Measurements from ENCODE around the gene HDAC1. TPM values are rescaled to one million over a fixed set of nuclear protein-coding genes. Genes with fewer than 3 reads are reported as not detected.
"Not testable (repeated sequence)": the region's sequence is repeated elsewhere in the genome, so short reads cannot be mapped to it uniquely, and the experiment has no call there.

The HDAC1 gene
- total and polyA plus RNA-seq, 4 experiments from 2014 or later: 169 to 190 (median 180) TPM

DNA sequence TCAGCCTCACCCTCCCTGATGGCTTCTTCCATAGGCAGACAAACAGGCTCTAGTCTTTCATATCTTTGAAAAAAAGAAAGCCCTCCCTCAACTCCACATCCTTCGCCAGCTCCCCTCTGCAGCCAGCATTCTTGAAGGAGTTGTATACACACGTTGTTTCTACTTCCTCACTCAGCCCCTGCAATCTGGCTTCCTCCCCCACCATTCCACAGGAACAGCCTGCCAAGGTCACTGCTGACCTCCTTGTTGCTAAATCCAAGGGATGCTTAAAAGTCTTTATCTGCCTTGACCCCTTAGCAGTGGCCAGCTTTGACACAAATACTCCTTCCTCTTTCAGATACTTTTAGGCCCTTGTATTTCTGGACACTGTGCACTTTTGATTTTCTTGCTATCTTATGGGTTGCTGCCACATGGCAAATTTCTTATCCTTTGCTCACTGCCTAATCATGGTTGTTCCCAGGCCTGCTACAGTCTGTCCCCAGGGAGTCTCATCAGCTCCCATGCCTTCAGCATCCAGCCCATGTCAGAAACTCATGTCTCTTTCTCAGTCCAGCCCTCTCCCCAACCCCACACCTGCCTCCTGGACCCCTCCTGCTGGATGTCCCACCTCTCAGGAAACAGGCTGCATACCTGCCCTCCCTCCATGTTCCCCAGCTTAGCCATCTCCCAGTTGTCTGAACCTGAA lies 62.1 kb downstream of the HDAC1 start:
- Mint-ChIP-seq H3K4me1 (peaks cover 18 to 48% (median 26%) of the 10 kb centered on the region in 4 donors), H3K36me3 (no peaks in the 10 kb centered on the region), H3K27ac (peak overlapping the region; percentile 19 to 88 (median 48)), H3K9me3 (peaks cover 0 to 1% (median 0%) of the 10 kb centered on the region in 8 donors), H3K4me3 (peak overlapping the region; percentile 30 to 73 (median 61)), H3K27me3 (no peaks in the 10 kb centered on the region)
- peaks cover 26% of the 10 kb centered on the region for H3K4me1 ChIP-seq (ENCODE audit: insufficient read depth, low read length)
- H3K27me3 ChIP-seq (ENCODE audit: insufficient read depth, low read length): no peaks in the 10 kb centered on the region
- ChIA-PET CTCF (ENCODE audit: partially characterized antibody) (interaction anchor here (1.2 to 1.4 kb wide), 2 partner anchors 18 to 105 kb away, joined by 4 to 5 read pairs; no protein-coding TSS in a partner anchor), POLR2A (ENCODE audit: partially characterized antibody) (interaction anchor here (0.5 to 12.7 kb wide), 6 partner anchors 9 to 281 kb away, joined by 3 to 173 read pairs (median 3); partner anchors contain the start of genes MARCKSL1 and TMEM39B)
- no peaks in the 10 kb centered on the region for H3K9me3 ChIP-seq (ENCODE audit: control insufficient read depth in 1 of 2, low read length in 2 of 2)
- no peak for DNase-seq
- H3K27ac ChIP-seq (ENCODE audit: low read depth, low read length): no peak overlapping the region
- H3K4me3 ChIP-seq (ENCODE audit: low read length in 2 of 2): no peak overlapping the region
- intact Hi-C loops (cut with micrococcal nuclease): no loop called here
- no peaks in the 10 kb centered on the region for H3K36me3 ChIP-seq (ENCODE audit: insufficient read depth, low read length)

DNA sequence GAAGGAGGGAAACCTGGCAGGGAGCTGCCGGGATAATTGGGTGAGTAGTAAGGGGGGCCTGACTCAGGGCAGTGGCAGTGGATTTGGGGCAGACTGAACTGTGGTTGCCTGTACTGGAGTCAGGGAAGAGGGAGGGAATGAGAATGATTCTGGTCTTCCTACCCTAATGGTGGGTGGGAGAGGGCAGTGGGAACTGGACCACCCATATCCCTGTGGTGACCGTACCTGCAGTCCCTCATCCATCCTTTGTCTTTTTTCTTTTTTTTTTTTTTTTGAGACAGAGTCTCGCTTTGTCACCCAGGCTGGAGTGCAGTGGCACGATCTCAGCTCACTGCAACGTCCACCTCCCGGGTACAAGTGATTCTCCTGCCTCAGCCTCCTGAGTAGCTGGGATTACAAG lies 63.9 kb downstream of the HDAC1 start:
- POLR2A ChIA-PET (ENCODE audit: partially characterized antibody): interaction anchor here (0.5 to 12.7 kb wide), 3 partner anchors 16 to 281 kb away, joined by 3 to 173 read pairs (median 3); partner anchors contain the start of gene MARCKSL1
- H3K27ac Mint-ChIP-seq: not testable (repeated sequence)

DNA sequence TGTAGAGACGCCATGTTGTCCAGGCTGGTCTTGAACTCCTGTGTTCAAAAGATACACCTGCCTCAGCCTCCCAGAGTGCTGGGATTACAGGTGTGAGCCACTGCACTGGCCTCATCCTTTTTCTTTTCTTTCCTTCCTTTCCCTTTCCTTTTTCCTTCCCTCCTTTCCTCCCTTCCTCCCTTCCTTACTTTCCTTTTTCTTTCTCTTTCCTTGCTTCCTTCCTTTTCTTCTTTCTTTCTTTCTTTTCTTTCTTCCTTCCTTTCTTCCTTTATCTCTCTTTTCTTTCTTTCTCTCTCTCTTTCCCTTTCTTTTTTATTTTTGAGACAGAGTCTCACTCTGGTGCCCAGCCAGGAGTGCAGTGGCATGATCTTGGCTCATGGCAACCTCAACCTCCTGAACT lies 64.6 kb downstream of the HDAC1 start:
- Mint-ChIP-seq H3K27ac (peak overlapping the region in 1 of 7 donors; percentile 10), H3K9me3 (peaks cover 0 to 3% (median 0%) of the 10 kb centered on the region in 8 donors), H3K27me3 (peaks cover 3% of the 10 kb centered on the region in 2 donors), H3K4me1 (peaks cover 12 to 45% (median 23%) of the 10 kb centered on the region in 4 donors), H3K36me3 (no peaks in the 10 kb centered on the region), H3K4me3 (no peak overlapping the region)
- no peak overlapping the region for H3K27ac ChIP-seq (ENCODE audit: low read depth, low read length)
- no peak for DNase-seq
- no peaks in the 10 kb centered on the region for H3K36me3 ChIP-seq (ENCODE audit: insufficient read depth, low read length)
- intact Hi-C loops (cut with micrococcal nuclease): no loop called here
- CTCF ChIA-PET (ENCODE audit: partially characterized antibody): no interaction called here
- H3K4me3 ChIP-seq (ENCODE audit: low read length in 2 of 2): no peak overlapping the region
- H3K9me3 ChIP-seq (ENCODE audit: control insufficient read depth in 1 of 2, low read length in 2 of 2): no peaks in the 10 kb centered on the region
- POLR2A ChIA-PET (ENCODE audit: partially characterized antibody): interaction anchor here (12.7 kb wide), 1 partner anchor 20 kb away, joined by 173 read pairs; the partner anchor contains the start of gene MARCKSL1
- no peaks in the 10 kb centered on the region for H3K27me3 ChIP-seq (ENCODE audit: insufficient read depth, low read length)
- H3K4me1 ChIP-seq (ENCODE audit: insufficient read depth, low read length): peaks cover 17% of the 10 kb centered on the region

More for the DNA sequence above, 63.9 kb downstream of the HDAC1 start:
- H3K9me3 ChIP-seq (ENCODE audit: control insufficient read depth in 1 of 2, low read length in 2 of 2); H3K27me3 Mint-ChIP-seq; H3K4me3 Mint-ChIP-seq; H3K27ac ChIP-seq (ENCODE audit: low read depth, low read length); intact Hi-C loops (cut with micrococcal nuclease); H3K4me3 ChIP-seq (ENCODE audit: low read length in 2 of 2); H3K9me3 Mint-ChIP-seq; H3K36me3 Mint-ChIP-seq; H3K27me3 ChIP-seq (ENCODE audit: insufficient read depth, low read length); H3K36me3 ChIP-seq (ENCODE audit: insufficient read depth, low read length); DNase-seq: not testable (repeated sequence)
- H3K4me1 ChIP-seq (ENCODE audit: insufficient read depth, low read length): peaks cover 19% of the 10 kb centered on the region
- peaks cover 10 to 46% (median 22%) of the 10 kb centered on the region in 4 donors for H3K4me1 Mint-ChIP-seq
- CTCF ChIA-PET (ENCODE audit: partially characterized antibody): interaction anchor here (1.0 kb wide), 1 partner anchor 16 kb away, joined by 4 read pairs; no protein-coding TSS in a partner anchor

DNA sequence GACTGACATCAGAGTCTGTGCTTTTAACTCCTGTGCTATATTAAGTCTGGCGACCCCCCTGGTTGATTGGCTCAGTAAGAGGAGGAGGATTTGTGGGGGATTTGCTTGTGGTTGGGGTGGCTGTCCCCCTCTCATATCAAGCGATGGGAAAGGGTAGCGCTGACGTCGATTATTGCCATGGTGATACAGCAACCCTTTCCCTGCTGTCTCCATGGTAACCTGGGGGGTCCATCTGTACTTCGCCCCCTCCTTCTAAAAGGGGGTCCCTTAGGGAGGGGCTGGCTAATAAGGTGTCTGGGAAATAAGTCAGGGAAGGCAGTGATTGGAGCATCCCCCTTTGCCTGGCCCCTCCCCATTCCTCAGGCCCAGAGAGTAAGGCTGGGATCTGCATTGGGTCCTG lies 65.7 kb downstream of the HDAC1 start:
- H3K4me1 ChIP-seq (ENCODE audit: insufficient read depth, low read length): peaks cover 17% of the 10 kb centered on the region
- H3K9me3 ChIP-seq (ENCODE audit: control insufficient read depth in 1 of 2, low read length in 2 of 2): no peaks in the 10 kb centered on the region
- H3K36me3 ChIP-seq (ENCODE audit: insufficient read depth, low read length): no peaks in the 10 kb centered on the region
- ChIA-PET CTCF (ENCODE audit: partially characterized antibody) (interaction anchor here (1.5 kb wide), 1 partner anchor 142 kb away, joined by 6 read pairs; no protein-coding TSS in a partner anchor), POLR2A (ENCODE audit: partially characterized antibody) (no interaction called here)
- peaks cover 15 to 50% (median 23%) of the 10 kb centered on the region in 4 donors for H3K4me1 Mint-ChIP-seq
- peaks cover 0 to 3% (median 0%) of the 10 kb centered on the region in 8 donors for H3K9me3 Mint-ChIP-seq
- no peaks in the 10 kb centered on the region for H3K27me3 ChIP-seq (ENCODE audit: insufficient read depth, low read length)
- H3K27me3 Mint-ChIP-seq: peaks cover 3% of the 10 kb centered on the region in 2 donors
- no peak overlapping the region for H3K27ac ChIP-seq (ENCODE audit: low read depth, low read length)
- peaks cover 3% of the 10 kb centered on the region in 2 donors for H3K36me3 Mint-ChIP-seq
- intact Hi-C loops (cut with micrococcal nuclease): no loop called here
- H3K27ac Mint-ChIP-seq: no peak overlapping the region
- no peak for DNase-seq
- no peak overlapping the region for H3K4me3 ChIP-seq (ENCODE audit: low read length in 2 of 2)
- H3K4me3 Mint-ChIP-seq: no peak overlapping the region

DNA sequence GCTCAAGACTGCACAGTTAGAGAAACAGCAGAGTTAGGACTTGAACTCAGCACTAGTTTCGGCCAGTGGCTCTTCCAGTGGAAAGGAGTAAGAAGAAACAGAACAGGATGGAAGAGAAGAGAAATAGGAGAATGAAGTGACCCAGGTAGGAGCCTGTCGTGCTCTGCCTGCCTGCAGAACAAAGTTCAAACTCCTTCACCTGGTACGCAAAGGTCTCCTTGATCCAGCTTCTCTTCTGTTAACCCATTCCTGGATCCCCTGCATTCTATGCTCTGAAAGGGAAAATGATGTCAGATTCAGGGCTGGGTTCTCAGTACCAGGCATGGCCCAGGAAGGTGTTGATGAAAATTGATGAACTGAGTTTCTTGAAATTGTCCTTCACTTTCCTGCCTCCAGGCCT lies 66.6 kb downstream of the HDAC1 start:
- POLR2A ChIA-PET (ENCODE audit: partially characterized antibody): no interaction called here
- H3K4me1 Mint-ChIP-seq: peaks cover 15 to 45% (median 26%) of the 10 kb centered on the region in 4 donors
- intact Hi-C loops (cut with micrococcal nuclease): no loop called here

DNA sequence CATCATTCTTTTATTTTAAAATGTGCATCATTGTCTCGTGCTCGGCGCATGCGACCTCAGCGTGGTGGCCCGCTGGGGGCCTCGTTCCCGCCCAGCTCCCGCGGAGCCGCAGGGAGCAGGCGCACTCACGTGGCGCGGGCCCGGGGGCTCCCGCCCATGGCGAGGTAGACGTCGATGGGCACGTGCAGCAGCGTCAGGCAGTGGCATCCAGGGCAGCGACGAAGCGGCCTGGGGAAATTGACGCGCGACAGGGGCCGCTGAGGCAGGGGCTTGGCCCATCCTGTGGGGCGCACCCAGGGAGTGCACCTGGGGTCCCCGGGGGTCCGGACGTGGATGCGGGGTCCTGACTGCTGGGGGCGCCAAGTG lies 69.4 kb downstream of the HDAC1 start:
- Mint-ChIP-seq H3K9me3 (peaks cover 0 to 4% (median 0%) of the 10 kb centered on the region in 8 donors), H3K4me3 (no peak overlapping the region), H3K27me3 (peaks cover 3% of the 10 kb centered on the region in 2 donors), H3K27ac (no peak overlapping the region), H3K4me1 (peaks cover 11 to 31% (median 21%) of the 10 kb centered on the region in 4 donors), H3K36me3 (peaks cover 17 to 30% of the 10 kb centered on the region in 2 donors)
- no peaks in the 10 kb centered on the region for H3K27me3 ChIP-seq (ENCODE audit: insufficient read depth, low read length)
- CTCF ChIA-PET (ENCODE audit: partially characterized antibody): no interaction called here
- no peak overlapping the region for H3K27ac ChIP-seq (ENCODE audit: low read depth, low read length)
- DNase-seq: no peak
- H3K36me3 ChIP-seq (ENCODE audit: insufficient read depth, low read length): peaks cover 20% of the 10 kb centered on the region
- no peak overlapping the region for H3K4me3 ChIP-seq (ENCODE audit: low read length in 2 of 2)
- intact Hi-C loops (cut with micrococcal nuclease): no loop called here
- POLR2A ChIA-PET (ENCODE audit: partially characterized antibody): interaction anchor here (1.0 to 2.9 kb wide), 2 partner anchors 26 to 113 kb away, joined by 4 to 16 read pairs; partner anchors contain the start of gene MARCKSL1
- H3K9me3 ChIP-seq (ENCODE audit: control insufficient read depth in 1 of 2, low read length in 2 of 2): no peaks in the 10 kb centered on the region
- H3K4me1 ChIP-seq (ENCODE audit: insufficient read depth, low read length): peaks cover 18% of the 10 kb centered on the region

More for the DNA sequence above, 66.6 kb downstream of the HDAC1 start:
- Histone ChIP-seq H3K36me3 (ENCODE audit: insufficient read depth, low read length) (no peaks in the 10 kb centered on the region), H3K27ac (ENCODE audit: low read depth, low read length) (no peak overlapping the region), H3K9me3 (ENCODE audit: control insufficient read depth in 1 of 2, low read length in 2 of 2) (no peaks in the 10 kb centered on the region), H3K4me3 (ENCODE audit: low read length in 2 of 2) (no peak overlapping the region), H3K27me3 (ENCODE audit: insufficient read depth, low read length) (no peaks in the 10 kb centered on the region), H3K4me1 (ENCODE audit: insufficient read depth, low read length) (peaks cover 18% of the 10 kb centered on the region)
- Mint-ChIP-seq H3K27me3 (peaks cover 3% of the 10 kb centered on the region in 2 donors), H3K36me3 (peaks cover 8% of the 10 kb centered on the region in 2 donors), H3K27ac (peak overlapping the region in 1 of 7 donors; percentile 48), H3K4me3 (no peak overlapping the region), H3K9me3 (peaks cover 0 to 3% (median 0%) of the 10 kb centered on the region in 8 donors)
- DNase-seq: no peak
- CTCF ChIA-PET (ENCODE audit: partially characterized antibody): interaction anchor here (1.5 to 1.9 kb wide), 2 partner anchors 118 to 143 kb away, joined by 4 to 6 read pairs; no protein-coding TSS in a partner anchor
